Erythroblast (primary cell): ENCODE measurements around the gene TCF20.

ENCODE experiments used
- GATA1 ChIP-seq: IDR thresholded peaks from 2 replicates; pipeline ENCODE4 v1.6.1; 2011; ENCODE audit warnings: low read depth, mild to moderate bottlenecking, control low read depth, low read length, moderate library complexity
- POLR2A ChIP-seq: IDR thresholded peaks from 2 replicates; pipeline ENCODE4 v1.6.1; 2011; ENCODE audit warnings: mild to moderate bottlenecking, low read length

GRCh38 chr22:42292732-42293520 lies 22.5 kb upstream of the TCF20 start:
- no peak for TF ChIP-seq POLR2A
- no peak for TF ChIP-seq GATA1
